ENCODE data around the gene RASSF6.

The RASSF6 gene

GRCh38 chr4:73596001-73596400 is 24.2 kb downstream of the RASSF6 start:
- TF ChIP-seq CTCF (IDR thresholded peaks at IDR 0.05; ENCODE audit: low read depth, low read length), result no peak
- no peak overlapping the region for H3K4me3 ChIP-seq (ENCODE audit: low read depth, low read length)
- DNase-seq (ENCODE audit: low read depth, low spot score), result no peak
- in situ Hi-C loops (cut with HindIII; ENCODE audit: low sequenced_read_pairs), result no loop called here

- in situ Hi-C loops (cut with HindIII; ENCODE audit: low sequenced_read_pairs), result no loop called here
- no peak overlapping the region for H3K4me3 ChIP-seq (ENCODE audit: low read depth, low read length)
- TF ChIP-seq CTCF (IDR thresholded peaks at IDR 0.05; ENCODE audit: low read depth, low read length), result peak; percentile 54
- peak; percentile 43 for DNase-seq (ENCODE audit: low read depth, low spot score)
These were observed 26.5 kb downstream of the RASSF6 start for GRCh38 chr4:73593631-73594241.

GRCh38 chr4:73589887-73590801 is 30.1 kb downstream of the RASSF6 start:
- in situ Hi-C loops (cut with HindIII; ENCODE audit: low sequenced_read_pairs), result no loop called here
- no peak for TF ChIP-seq CTCF (IDR thresholded peaks at IDR 0.05; ENCODE audit: low read depth, low read length)
- H3K4me3 ChIP-seq (ENCODE audit: low read depth, low read length), result no peak overlapping the region
- DNase-seq (ENCODE audit: low read depth, low spot score), result no peak

- no peak overlapping the region for H3K4me3 ChIP-seq (ENCODE audit: low read depth, low read length)
- no peak for TF ChIP-seq CTCF (IDR thresholded peaks at IDR 0.05; ENCODE audit: low read depth, low read length)
- peak; percentile 76 for DNase-seq (ENCODE audit: low read depth, low spot score)
- in situ Hi-C loops (cut with HindIII; ENCODE audit: low sequenced_read_pairs), result no loop called here
These were observed 30.9 kb downstream of the RASSF6 start for GRCh38 chr4:73589261-73589847.

GRCh38 chr4:73588613-73589012 is 31.6 kb downstream of the RASSF6 start:
- no peak overlapping the region for H3K4me3 ChIP-seq (ENCODE audit: low read depth, low read length)
- TF ChIP-seq CTCF (IDR thresholded peaks at IDR 0.05; ENCODE audit: low read depth, low read length), result no peak
- no peak for DNase-seq (ENCODE audit: low read depth, low spot score)
- in situ Hi-C loops (cut with HindIII; ENCODE audit: low sequenced_read_pairs), result no loop called here

- in situ Hi-C loops (cut with HindIII; ENCODE audit: low sequenced_read_pairs), result no loop called here
- H3K4me3 ChIP-seq (ENCODE audit: low read depth, low read length), result no peak overlapping the region
These were observed 33.6 kb downstream of the RASSF6 start for GRCh38 chr4:73586666-73587065.

More at GRCh38 chr4:73586666-73587065, 33.6 kb downstream of the RASSF6 start:
- no peak for TF ChIP-seq CTCF (IDR thresholded peaks at IDR 0.05; ENCODE audit: low read depth, low read length)
- no peak for DNase-seq (ENCODE audit: low read depth, low spot score)
